Suppressor macrophage (primary cell): ENCODE data around the gene SCMH1.
"Not testable (repeated sequence)": the region's sequence is repeated elsewhere in the genome, so short reads cannot be mapped to it uniquely, and the experiment has no call there.

ENCODE experiments used
- DNase-seq, 4 experiments: peaks; one replicate each; pipeline ENCODE4 v3.0.0-alpha.2; 2020 to 2022

Gene SCMH1

GRCh38 chr1:41249319-41249718 lies 7.2 kb upstream of the SCMH1 start:
- DNase-seq = no peak

GRCh38 chr1:41246568-41246967 lies 4.5 kb upstream of the SCMH1 start:
- DNase-seq = no peak

- no peak for DNase-seq
Measured at GRCh38 chr1:41245659-41246058, 3.6 kb upstream of the SCMH1 start.

GRCh38 chr1:41243079-41243385 lies 926 bp upstream of the SCMH1 start:
- DNase-seq = no peak

GRCh38 chr1:41242342-41243078 lies 404 bp upstream of the SCMH1 start:
- peak in 3 of 4 experiments; percentile 4 to 24 (median 14) for DNase-seq

GRCh38 chr1:41241354-41241748 lies 755 bp downstream of the SCMH1 start:
- peak; percentile 18 to 57 (median 40) for DNase-seq

- DNase-seq = peak; percentile 18 to 45 (median 31)
Measured at GRCh38 chr1:41240781-41241353, 1.2 kb downstream of the SCMH1 start.

- peak in 2 of 4 experiments; percentile 10 to 21 for DNase-seq
Measured at GRCh38 chr1:41239988-41240610, 2.0 kb downstream of the SCMH1 start.

- no peak for DNase-seq
Measured at GRCh38 chr1:41238311-41238988, 3.7 kb downstream of the SCMH1 start.

GRCh38 chr1:41236781-41237180 lies 5.3 kb downstream of the SCMH1 start:
- no peak for DNase-seq

GRCh38 chr1:41235893-41236292 lies 6.2 kb downstream of the SCMH1 start:
- no peak for DNase-seq

- no peak for DNase-seq
Measured at GRCh38 chr1:41233708-41234107, 8.4 kb downstream of the SCMH1 start.

GRCh38 chr1:41232305-41232704 lies 9.8 kb downstream of the SCMH1 start:
- no peak for DNase-seq

- DNase-seq = no peak
Measured at GRCh38 chr1:41230656-41231055, 11.4 kb downstream of the SCMH1 start.

- not testable (repeated sequence) for DNase-seq
Measured at GRCh38 chr1:41229219-41229618, 12.9 kb downstream of the SCMH1 start.

- DNase-seq = no peak
Measured at GRCh38 chr1:41226815-41227434, 15.2 kb downstream of the SCMH1 start.

- no peak for DNase-seq
Measured at GRCh38 chr1:41225495-41225894, 16.6 kb downstream of the SCMH1 start.

GRCh38 chr1:41222496-41222895 lies 19.6 kb downstream of the SCMH1 start:
- peak in 2 of 4 experiments; percentile 17 to 47 for DNase-seq

- no peak for DNase-seq
Measured at GRCh38 chr1:41221995-41222394, 20.1 kb downstream of the SCMH1 start.

GRCh38 chr1:41218152-41218551 lies 24.0 kb downstream of the SCMH1 start:
- DNase-seq = no peak

GRCh38 chr1:41217441-41217840 lies 24.7 kb downstream of the SCMH1 start:
- no peak for DNase-seq

- DNase-seq = no peak
Measured at GRCh38 chr1:41215623-41216022, 26.5 kb downstream of the SCMH1 start.

GRCh38 chr1:41213341-41213740 lies 28.8 kb downstream of the SCMH1 start:
- DNase-seq = no peak
